D721Med (cell line): ENCODE measurements around the gene RBMXL3.
"Not testable (repeated sequence)": the region's sequence is repeated elsewhere in the genome, so short reads cannot be mapped to it uniquely, and the experiment has no call there.

Source experiments
- DNase-seq: peaks from one replicate; pipeline ENCODE4 v3.0.0; 2011; ENCODE audit warnings: low spot score; ENCODE audit not compliant: insufficient read length
- FAIRE-seq: peaks from 2 replicates; lab custom pipeline; 2011; peaks lifted over from hg19 to GRCh38; lab: Jason Lieb, UNC
- CTCF ChIP-seq: IDR thresholded peaks from 2 replicates; pipeline ENCODE4 v1.5.1; 2012; ENCODE audit warnings: mild to moderate bottlenecking, control low read depth; ENCODE audit not compliant: insufficient read depth; ENCODE audit errors: missing control alignments

Gene RBMXL3

GRCh38 chrX:115214151-115214550 is 24.9 kb downstream of the RBMXL3 start:
- TF ChIP-seq CTCF: no peak
- FAIRE-seq (no peak), DNase-seq (no peak)

GRCh38 chrX:115214605-115215004 is 25.4 kb downstream of the RBMXL3 start:
- FAIRE-seq (no peak), DNase-seq (no peak)

GRCh38 chrX:115217346-115217745 is 28.1 kb downstream of the RBMXL3 start:
- not testable (repeated sequence) for DNase-seq, FAIRE-seq

More at GRCh38 chrX:115214605-115215004, 25.4 kb downstream of the RBMXL3 start:
- TF ChIP-seq CTCF: no peak

GRCh38 chrX:115226929-115227328 is 37.7 kb downstream of the RBMXL3 start:
- TF ChIP-seq CTCF: peak; percentile 32
- no peak for FAIRE-seq
- DNase-seq: no peak

- DNase-seq (no peak), FAIRE-seq (no peak)
- TF ChIP-seq CTCF: no peak
These were observed 40.3 kb downstream of the RBMXL3 start for GRCh38 chrX:115229337-115230003.

GRCh38 chrX:115232933-115233496 is 43.8 kb downstream of the RBMXL3 start:
- no peak for TF ChIP-seq CTCF
- DNase-seq: no peak
- no peak for FAIRE-seq

GRCh38 chrX:115233497-115234455 is 44.6 kb downstream of the RBMXL3 start, which contains the start of gene LRCH2:
LRCH2 (minus strand) TSS chrX:115234096; CDS start chrX:115234041, 55 bp downstream.
- DNase-seq (no peak), FAIRE-seq (no peak)
- no peak for TF ChIP-seq CTCF
